ENCODE measurements around the gene TIAM2. TPM values are rescaled to one million over a fixed set of nuclear protein-coding genes. Genes with fewer than 3 reads are reported as not detected.

Gene TIAM2
- total and polyA plus RNA-seq, 2 donors (not counting 3 experiments of a cell fraction or from before 2014, with no cell fraction given): 9.6 to 18.5 TPM

DNA sequence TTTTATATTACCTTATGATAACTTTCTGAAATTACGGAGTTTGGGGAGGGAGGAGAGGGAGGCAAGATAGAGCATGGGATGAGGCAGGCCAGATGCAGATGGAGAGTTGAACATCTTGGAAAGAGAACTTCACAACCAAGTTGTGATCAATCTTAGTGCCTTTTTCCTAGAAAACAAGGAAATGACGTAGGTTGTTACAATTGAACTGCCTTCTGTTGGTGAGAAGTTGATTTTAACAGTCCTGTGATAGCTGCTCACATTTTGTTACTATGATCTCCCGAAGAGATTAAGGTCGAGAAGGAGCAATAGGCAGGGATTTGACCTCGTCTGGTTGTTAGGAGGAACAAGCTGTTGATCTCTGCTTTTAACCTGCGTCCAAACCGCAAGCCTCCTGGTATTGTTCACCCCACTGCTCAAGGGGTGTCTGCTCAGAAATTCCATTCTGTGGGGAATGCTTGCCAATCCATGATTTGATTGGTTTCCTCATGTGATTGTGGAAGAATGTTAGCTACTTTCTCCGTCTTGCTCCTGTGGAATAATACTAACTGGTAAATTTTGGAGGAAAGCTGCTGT is 35.1 kb downstream of the TIAM2 start:
- dilution Hi-C loops (cut with MboI; ENCODE audit: extremely low pct_ligation_motif_present, low sequenced_read_pairs) (no loop called here), intact Hi-C loops (cut with micrococcal nuclease) (no loop called here)
- Histone ChIP-seq H3K79me2 (ENCODE audit: control insufficient read depth, insufficient read depth, low read length) (no peaks in the 10 kb centered on the region), H3K36me3 (ENCODE audit: control insufficient read depth in 2 of 2, extremely low read depth in 1 of 2, insufficient read depth in 2 of 2, low read length in 2 of 2) (no peaks in the 10 kb centered on the region), H2AFZ (ENCODE audit: low read depth, low read length) (no peak overlapping the region), H3K4me2 (ENCODE audit: insufficient read depth, low read length) (no peak overlapping the region), H4K20me1 (replicated peaks; ENCODE audit: control insufficient read depth, extremely low read depth, insufficient read depth, low read length) (no peaks in the 10 kb centered on the region), H3K27ac (ENCODE audit: insufficient read depth, low read depth, low read length) (no peak overlapping the region), H3K4me3 (replicated peaks in 1 of 3; ENCODE audit: insufficient read depth in 1 of 3, low read depth in 1 of 3, low read length in 3 of 3) (no peak overlapping the region), H3K9me3 (replicated peaks; ENCODE audit: control insufficient read depth, insufficient read depth, low read length) (no peaks in the 10 kb centered on the region), H3K9me1 (replicated peaks; ENCODE audit: control insufficient read depth, extremely low read depth, insufficient read depth, low read length) (no peaks in the 10 kb centered on the region), H3K4me1 (ENCODE audit: control insufficient read depth, extremely low read depth, insufficient read depth, low read length) (peaks cover 12% of the 10 kb centered on the region), H3K9ac (replicated peaks; ENCODE audit: extremely low read depth, insufficient read depth, low read length) (no peak overlapping the region), H3K27me3 (ENCODE audit: control insufficient read depth in 2 of 2, insufficient read depth in 2 of 2, low read length in 2 of 2) (no peaks in the 10 kb centered on the region)
- peak; percentile 35 for FAIRE-seq
- ChIA-PET POLR2A (no interaction called here), CTCF (interaction anchor here (1.2 kb wide), 1 partner anchor 144 kb away, joined by 3 read pairs; no protein-coding TSS in a partner anchor)
- BruUV-seq (replicated peaks): no TSS peak
- DNase-seq (ENCODE audit: low read depth, low spot score): peak; percentile 71
- TF ChIP-seq JUN (IDR thresholded peaks at IDR 0.05; ENCODE audit: borderline replicate concordance, insufficient read depth, insufficient read length, low read depth): no peak
- TF ChIP-seq FOS (IDR thresholded peaks at IDR 0.05; ENCODE audit: borderline replicate concordance, insufficient read depth, low read length): no peak
- no peak for TF ChIP-seq POLR2A (IDR thresholded peaks at IDR 0.05; ENCODE audit: low read depth, low read length)
- TF ChIP-seq, protein P1, sequence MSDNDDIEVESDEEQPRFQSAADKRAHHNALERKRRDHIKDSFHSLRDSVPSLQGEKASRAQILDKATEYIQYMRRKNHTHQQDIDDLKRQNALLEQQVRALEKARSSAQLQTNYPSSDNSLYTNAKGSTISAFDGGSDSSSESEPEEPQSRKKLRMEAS (IDR thresholded peaks at IDR 0.05; ENCODE audit: insufficient read depth, insufficient read length): no peak

DNA sequence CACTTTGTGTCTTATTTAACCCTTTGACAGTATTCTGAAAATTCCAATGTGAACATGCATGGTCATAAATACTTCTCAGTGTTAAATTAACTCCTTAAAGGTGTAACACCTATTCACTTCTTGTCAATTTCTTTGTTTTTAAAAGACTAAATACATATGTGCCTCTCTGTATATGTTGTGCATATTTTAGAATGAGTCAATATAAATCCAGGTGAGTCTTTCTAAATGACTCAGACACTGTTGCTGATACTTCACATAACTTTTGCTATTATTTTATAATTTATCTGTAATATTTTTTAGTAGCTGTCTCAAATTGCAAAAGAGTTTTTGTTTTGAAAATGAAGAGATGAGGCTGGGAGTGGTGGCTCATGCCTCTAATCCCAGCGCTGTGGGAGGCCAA is 36.0 kb downstream of the TIAM2 start:
- Histone ChIP-seq H3K27me3 (ENCODE audit: control insufficient read depth in 2 of 2, insufficient read depth in 2 of 2, low read length in 2 of 2) (no peaks in the 10 kb centered on the region), H3K79me2 (ENCODE audit: control insufficient read depth, insufficient read depth, low read length) (no peaks in the 10 kb centered on the region), H4K20me1 (replicated peaks; ENCODE audit: control insufficient read depth, extremely low read depth, insufficient read depth, low read length) (no peaks in the 10 kb centered on the region), H2AFZ (ENCODE audit: low read depth, low read length) (no peak overlapping the region), H3K4me2 (ENCODE audit: insufficient read depth, low read length) (no peak overlapping the region), H3K4me3 (replicated peaks in 1 of 3; ENCODE audit: insufficient read depth in 1 of 3, low read depth in 1 of 3, low read length in 3 of 3) (no peak overlapping the region), H3K9me3 (replicated peaks; ENCODE audit: control insufficient read depth, insufficient read depth, low read length) (no peaks in the 10 kb centered on the region), H3K27ac (ENCODE audit: insufficient read depth, low read depth, low read length) (no peak overlapping the region), H3K4me1 (ENCODE audit: control insufficient read depth, extremely low read depth, insufficient read depth, low read length) (peaks cover 8% of the 10 kb centered on the region), H3K9ac (replicated peaks; ENCODE audit: extremely low read depth, insufficient read depth, low read length) (no peak overlapping the region), H3K36me3 (ENCODE audit: control insufficient read depth in 2 of 2, extremely low read depth in 1 of 2, insufficient read depth in 2 of 2, low read length in 2 of 2) (no peaks in the 10 kb centered on the region), H3K9me1 (replicated peaks; ENCODE audit: control insufficient read depth, extremely low read depth, insufficient read depth, low read length) (no peaks in the 10 kb centered on the region)
- ChIA-PET POLR2A (no interaction called here), CTCF (interaction anchor here (0.9 to 1.2 kb wide), 3 partner anchors 9 to 143 kb away, joined by 3 to 4 read pairs (median 3); no protein-coding TSS in a partner anchor)
- FAIRE-seq (no peak), DNase-seq (ENCODE audit: low read depth, low spot score) (no peak)
- TF ChIP-seq FOS (IDR thresholded peaks at IDR 0.05; ENCODE audit: borderline replicate concordance, insufficient read depth, low read length): no peak
- TF ChIP-seq, protein P1 (IDR thresholded peaks at IDR 0.05; ENCODE audit: insufficient read depth, insufficient read length): no peak
- no peak for TF ChIP-seq POLR2A (IDR thresholded peaks at IDR 0.05; ENCODE audit: low read depth, low read length)
- TF ChIP-seq, protein P2, sequence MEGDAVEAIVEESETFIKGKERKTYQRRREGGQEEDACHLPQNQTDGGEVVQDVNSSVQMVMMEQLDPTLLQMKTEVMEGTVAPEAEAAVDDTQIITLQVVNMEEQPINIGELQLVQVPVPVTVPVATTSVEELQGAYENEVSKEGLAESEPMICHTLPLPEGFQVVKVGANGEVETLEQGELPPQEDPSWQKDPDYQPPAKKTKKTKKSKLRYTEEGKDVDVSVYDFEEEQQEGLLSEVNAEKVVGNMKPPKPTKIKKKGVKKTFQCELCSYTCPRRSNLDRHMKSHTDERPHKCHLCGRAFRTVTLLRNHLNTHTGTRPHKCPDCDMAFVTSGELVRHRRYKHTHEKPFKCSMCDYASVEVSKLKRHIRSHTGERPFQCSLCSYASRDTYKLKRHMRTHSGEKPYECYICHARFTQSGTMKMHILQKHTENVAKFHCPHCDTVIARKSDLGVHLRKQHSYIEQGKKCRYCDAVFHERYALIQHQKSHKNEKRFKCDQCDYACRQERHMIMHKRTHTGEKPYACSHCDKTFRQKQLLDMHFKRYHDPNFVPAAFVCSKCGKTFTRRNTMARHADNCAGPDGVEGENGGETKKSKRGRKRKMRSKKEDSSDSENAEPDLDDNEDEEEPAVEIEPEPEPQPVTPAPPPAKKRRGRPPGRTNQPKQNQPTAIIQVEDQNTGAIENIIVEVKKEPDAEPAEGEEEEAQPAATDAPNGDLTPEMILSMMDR (IDR thresholded peaks at IDR 0.05; ENCODE audit: extremely low read depth in 1 of 2, insufficient read depth in 1 of 2, low read depth in 1 of 2, low read length in 2 of 2): no peak
- no peak for TF ChIP-seq MYC (IDR thresholded peaks at IDR 0.05; ENCODE audit: low read depth, low read length)
- TF ChIP-seq EZH2 (IDR thresholded peaks at IDR 0.05; ENCODE audit: borderline replicate concordance, low read depth, low read length, severe bottlenecking): no peak
- no peak for TF ChIP-seq POLR2AphosphoS5 (IDR thresholded peaks at IDR 0.05; ENCODE audit: insufficient read depth, low read depth, low read length)
- no peak for TF ChIP-seq GATA2 (IDR thresholded peaks at IDR 0.05; ENCODE audit: insufficient read depth, insufficient read length, low read depth, low read length)
- TF ChIP-seq JUN (IDR thresholded peaks at IDR 0.05; ENCODE audit: borderline replicate concordance, insufficient read depth, insufficient read length, low read depth): no peak
- intact Hi-C loops (cut with micrococcal nuclease): no loop called here
- no TSS peak for BruUV-seq (replicated peaks)
- dilution Hi-C loops (cut with MboI; ENCODE audit: extremely low pct_ligation_motif_present, low sequenced_read_pairs): no loop called here

Measured in endothelial cell of umbilical vein (primary cell).